GM19397 (cell line): ENCODE measurements around the gene APBA2.
"Not testable (repeated sequence)": the region's sequence is repeated elsewhere in the genome, so short reads cannot be mapped to it uniquely, and the experiment has no call there.

Source experiments
- ATAC-seq: cut with Tn5 transposase; IDR thresholded peaks from one replicate; pipeline ENCODE4 v1.9.1; 2021; ENCODE audit warnings: mild to moderate bottlenecking, moderate library complexity; ENCODE audit not compliant: unreplicated experiment

APBA2 gene

GRCh38 chr15:29031502-29032228, 145.9 kb downstream of the APBA2 start:
- ATAC-seq: no peak

GRCh38 chr15:29032229-29032625, 146.5 kb downstream of the APBA2 start:
- no peak for ATAC-seq

DNA sequence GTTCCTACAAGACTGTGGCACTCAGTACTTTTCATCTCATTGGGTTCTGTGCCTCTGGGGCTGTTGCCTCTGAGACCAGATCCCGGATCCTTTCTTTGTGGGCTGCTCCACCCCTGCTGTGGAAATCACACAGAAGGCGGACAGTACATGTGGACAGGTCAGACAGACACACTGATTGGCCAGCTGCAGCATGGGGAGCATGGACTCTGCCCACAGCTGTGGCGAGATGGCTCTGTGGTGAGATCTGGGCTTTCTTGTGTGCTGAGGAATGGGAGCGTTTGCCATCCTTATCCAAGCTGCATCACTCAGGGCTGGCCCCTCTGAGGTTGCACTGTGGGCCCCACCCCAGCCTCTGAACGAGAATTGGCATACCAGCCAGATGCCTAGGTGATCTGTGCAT, 147.0 kb downstream of the APBA2 start:
- no peak for ATAC-seq

DNA sequence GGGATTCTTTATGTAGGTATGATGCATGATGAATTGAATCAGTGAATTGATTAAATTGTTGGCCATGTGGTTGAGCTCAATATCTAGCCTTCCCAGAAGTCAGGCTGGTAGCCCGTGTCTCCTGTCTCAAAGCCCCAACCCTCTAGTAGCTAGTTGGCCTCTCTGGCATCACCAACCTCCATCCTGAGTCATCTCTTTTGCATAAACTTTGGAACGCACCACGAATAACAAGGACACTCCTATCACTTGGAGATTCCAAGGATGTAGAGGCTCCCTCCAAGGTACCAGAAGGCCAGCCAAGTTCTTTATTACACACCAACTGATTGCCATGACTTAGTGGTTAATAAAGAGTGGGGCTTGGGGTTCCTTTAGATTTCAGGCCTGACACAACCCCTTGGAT, 148.4 kb downstream of the APBA2 start:
- ATAC-seq: no peak

DNA sequence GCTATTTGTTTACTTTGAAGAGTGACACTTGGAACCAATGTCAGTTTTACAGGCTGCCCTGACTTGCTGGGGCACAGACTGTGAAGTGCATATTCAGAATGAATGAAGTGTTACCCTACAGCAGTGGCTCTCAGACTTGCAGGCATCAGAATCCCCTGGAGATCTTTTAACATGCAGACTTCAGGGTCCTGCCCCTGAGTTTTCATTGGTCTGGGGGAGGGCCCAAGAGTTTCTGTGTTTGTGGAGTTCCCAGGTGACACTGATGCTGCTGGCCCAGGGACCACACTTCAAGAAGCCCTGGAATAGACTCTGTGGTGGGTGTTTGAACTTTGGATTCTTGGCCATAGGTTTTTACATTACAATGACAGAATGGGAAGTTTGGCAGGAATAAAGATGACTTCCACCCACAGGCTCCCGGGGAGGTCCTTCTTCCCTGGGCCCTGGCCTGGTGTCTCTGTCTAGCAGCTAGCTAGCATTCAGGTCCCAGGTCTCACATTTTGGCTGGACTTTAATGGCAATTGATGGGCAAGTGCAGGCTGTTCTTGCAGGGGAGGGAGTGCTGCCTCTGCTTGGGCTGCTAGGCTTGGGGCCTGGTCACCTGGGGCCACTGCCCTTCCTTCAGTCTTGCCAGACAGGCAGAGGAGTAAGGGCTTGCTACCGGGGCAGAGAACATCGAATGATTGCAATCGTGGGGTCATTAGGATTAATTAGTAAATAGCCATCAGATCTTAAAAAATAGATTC, 149.0 kb downstream of the APBA2 start:
- ATAC-seq: no peak

DNA sequence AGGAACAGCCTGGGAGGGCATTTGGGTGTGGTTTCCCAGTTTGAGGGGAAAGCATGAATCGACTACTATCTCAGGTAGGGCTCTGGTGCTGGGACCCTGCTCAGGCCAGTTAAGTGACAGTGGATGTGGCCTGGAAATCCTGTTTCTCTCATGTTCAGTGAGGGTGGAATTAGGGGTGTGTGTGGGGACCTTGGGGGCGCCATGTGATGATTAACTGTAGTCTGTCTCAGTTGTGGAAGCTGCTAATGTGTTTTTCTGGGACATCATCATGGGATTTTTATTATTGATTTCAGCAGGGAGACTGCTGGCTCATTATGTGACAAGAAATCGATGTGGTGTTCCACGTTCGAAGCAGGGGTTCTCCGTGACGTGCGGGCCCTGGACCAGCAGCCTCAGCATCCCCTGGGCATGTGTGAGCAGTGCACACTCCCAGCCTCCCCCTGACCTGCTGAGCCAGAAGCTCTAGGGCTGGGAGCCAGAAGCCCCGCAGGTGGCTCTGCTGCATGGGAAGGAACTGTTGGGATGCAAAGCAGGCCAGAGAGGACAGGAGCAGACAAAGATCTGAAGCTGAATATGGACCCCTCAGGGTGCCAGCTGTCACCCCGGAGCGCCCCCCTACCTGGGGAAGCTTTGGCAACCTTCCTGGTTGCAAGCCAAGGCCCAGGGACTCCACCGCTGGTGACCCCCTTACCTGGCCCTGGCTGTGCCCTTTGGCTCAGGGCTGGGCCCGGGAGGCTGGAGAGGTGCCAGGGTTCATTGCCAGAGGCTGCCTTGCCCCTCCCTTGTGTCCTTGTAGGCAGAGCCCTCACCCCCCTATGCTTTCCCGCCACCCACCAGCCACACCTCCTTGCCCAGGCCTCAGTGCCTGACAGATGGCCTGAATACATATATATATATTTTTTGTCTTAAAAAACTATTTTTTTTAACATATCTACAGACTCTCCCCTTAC, 149.8 kb downstream of the APBA2 start:
- ATAC-seq: no peak

- ATAC-seq: no peak
These were observed 152.4 kb downstream of the APBA2 start for GRCh38 chr15:29037997-29038705.

DNA sequence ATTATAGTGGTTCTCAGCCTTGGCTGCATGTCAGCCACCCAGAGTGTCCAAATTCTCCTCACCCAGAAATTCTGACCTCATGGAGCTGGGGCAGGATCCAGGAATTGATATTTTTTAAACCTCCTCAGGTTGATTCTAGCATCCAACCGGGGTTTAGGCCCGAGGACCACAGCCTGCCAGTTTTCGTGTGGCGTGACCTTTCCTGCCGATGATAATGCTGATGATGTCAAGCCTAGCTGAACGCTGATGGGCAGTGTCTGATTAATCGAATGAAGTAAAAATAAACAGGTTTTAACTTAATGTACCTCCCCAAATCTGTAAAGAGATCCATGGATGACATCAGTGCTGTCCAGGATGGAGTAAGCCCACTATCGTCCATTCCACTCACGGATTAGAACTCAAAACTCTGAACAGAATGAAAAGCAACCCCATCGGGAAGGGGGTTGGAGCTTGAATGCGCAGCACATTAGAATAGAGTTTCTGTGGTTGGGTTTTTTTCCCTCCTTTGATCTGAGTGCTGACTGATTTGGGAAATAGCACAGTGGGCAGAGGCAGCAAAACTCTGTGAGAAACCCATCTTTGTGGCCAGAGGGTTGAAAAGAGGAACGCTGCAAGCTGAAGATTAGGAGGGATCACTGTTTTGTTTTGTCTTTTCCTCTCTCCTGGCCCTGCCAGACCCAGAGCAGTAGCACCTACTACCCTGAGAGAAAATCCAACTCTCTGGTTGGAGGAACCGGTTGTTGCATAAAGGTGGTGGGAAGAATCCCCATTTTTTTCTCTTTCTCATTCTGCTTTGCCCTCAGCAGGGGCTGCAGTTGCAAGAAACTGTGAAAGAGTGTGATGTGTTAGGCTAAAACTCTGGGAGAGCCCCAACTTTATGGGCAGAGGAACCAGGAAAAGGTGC, 153.9 kb downstream of the APBA2 start:
- no peak for ATAC-seq

DNA sequence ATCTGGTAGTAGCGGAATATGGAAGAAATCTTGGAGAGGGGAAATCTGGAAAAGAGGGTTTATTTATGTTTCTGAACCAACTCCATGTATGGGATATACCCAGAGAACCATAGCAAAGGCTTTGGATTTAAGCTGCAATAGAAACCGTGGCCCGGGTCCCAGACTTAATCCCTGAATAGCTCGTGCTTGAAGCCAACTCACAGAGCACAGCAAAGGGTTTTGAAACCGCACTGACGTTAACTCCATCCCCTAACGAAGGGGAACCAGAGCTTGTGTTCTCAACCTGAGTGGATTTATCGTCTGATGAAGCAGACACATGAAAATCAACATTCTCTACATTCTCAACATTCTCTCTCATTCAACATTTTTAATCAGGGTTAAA, 154.6 kb downstream of the APBA2 start:
- no peak for ATAC-seq

DNA sequence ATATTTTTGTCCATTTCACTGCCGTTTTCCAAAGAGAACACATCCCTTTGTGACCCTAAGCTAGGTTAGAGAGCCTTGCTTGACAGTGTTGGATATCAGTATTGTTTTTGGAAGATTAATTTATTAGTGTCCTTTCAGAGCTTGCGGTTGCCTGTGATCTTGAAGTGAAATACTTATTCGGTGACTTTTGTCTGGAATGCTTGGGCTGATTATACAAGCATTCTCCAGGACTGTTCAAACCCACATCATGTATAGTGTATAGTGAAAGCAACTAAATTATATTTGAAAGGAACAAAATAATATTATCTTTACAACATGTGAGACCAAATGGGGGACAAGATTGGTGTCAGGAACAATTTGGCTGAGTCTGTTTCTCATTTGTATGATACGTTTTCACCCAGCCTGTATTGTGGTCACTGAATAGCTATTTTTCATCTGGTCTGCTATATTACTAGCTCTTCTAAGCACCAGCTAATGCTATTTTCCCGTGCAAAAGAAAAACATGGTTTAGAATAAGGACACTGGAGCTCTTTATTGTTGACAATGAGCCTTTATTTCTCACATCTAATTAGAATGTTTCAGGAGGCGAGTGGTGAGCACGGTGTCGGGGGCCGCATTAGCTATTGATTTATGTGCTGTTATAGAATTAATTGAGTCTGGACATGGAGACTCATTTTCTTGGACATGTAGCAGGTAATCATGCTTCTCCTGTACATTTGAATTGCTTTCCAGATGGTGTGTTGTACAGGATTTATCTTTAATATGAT, 158.1 kb downstream of the APBA2 start:
- no peak for ATAC-seq

DNA sequence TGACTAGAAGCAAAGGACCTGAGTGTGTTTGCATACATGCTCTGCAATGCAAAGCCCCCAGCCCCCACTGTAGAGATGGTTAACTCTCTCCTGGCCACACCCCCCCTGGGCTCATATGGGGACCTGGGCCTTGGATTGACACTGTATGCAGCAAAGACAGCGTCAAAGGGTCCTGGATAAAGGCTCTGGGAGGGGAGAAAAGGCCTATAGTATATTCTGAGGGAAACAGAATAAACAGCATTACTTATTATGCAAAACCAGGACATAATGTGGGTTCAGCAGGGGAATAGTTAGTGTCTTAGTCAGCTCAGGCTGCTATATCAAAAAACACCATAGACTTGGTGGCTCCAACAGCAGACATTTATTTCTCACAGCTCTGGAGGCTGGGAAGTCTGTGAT, 158.7 kb downstream of the APBA2 start:
- no peak for ATAC-seq

- not testable (repeated sequence) for ATAC-seq
These were observed 159.4 kb downstream of the APBA2 start for GRCh38 chr15:29045161-29045560.

DNA sequence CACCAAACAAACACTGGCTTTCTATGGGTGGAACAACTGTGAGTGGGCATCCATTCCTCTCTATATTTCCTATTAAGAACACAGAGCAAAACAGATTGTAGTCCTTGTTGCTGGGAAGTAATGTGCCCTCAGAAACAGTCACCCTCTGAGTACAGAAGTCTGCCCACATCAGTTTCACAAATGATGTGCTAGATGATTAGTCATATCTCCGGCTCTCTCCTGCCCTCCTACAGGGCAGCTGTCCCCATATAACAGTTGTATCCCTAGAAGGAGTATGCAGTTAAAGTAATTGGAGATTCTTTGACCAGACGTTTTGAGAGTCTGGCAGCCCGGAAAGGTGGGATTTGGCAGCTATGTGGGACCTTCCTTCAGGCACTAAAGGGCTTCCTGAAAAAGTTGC, 159.9 kb downstream of the APBA2 start:
- no peak for ATAC-seq

DNA sequence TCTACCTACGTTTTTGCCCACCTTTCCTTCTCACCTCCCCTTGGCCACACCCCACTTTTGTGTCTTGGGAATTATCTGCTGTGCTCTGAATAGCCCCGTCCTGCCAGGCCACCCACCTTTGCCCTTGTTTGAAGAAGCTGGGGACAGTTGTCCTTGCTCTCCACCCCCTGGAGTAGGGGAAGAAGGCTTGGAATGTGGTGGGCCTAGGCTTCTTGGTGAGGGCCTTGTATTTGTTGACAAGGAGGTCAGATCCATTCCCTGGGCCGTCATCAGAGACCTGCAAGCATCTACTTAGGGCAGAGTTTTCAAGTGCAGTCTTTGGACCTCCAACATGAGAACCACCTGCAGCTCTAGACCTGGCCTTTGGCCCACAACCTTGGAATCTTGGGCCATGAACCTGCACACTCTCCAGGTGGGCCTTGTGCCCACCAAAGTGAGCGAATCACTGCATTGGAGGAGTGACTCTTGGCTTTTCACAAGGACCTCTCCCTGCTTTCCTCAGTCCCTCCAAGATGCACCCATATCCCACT, 160.6 kb downstream of the APBA2 start:
- ATAC-seq: no peak

DNA sequence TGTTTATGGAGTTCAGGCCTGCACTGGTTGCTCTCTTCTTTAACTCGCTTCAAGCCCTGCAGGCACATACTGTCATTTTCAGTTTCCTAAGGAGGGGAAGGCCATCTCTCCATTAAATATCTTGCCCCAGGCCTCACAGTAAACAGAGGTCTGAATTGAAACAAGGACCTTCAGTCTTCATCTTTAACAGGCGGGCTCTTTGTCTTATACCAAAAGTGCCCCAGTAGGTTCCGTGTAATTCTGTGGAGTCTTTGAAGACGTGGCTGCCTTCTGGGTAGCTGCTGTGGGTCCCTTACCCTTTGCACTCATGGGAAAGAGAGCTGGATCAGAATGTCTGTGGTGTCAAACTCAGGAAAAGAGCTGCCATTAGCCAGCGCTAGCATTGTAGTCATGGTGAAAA, 161.2 kb downstream of the APBA2 start:
- no peak for ATAC-seq

DNA sequence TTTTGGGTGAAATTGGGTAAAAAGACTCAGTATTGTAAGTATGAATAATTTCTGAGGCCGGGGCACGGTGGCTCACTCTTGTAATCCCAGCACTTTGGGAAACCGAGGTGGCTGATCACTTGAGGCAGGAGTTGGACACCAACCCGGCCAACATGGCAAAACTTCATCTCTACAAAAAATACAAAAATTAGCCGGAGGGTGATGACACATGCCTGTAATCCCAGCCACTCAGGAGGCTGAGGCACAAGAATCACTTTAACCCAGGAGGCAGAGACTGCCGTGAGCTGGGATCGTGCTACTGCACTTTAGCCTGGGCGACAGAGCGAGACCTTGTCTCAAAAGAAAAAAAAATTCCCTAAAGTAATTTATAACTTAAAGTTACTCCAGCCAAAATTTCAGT, 162.2 kb downstream of the APBA2 start:
- no peak for ATAC-seq

- ATAC-seq: no peak
These were observed 165.1 kb downstream of the APBA2 start for GRCh38 chr15:29050870-29051269.

GRCh38 chr15:29051422-29051821, 165.6 kb downstream of the APBA2 start:
- no peak for ATAC-seq

GRCh38 chr15:29053006-29053405, 167.2 kb downstream of the APBA2 start:
- no peak for ATAC-seq
